K562 (cell line): ENCODE data around the gene PABPC3. TPM values are rescaled to one million over a fixed set of nuclear protein-coding genes. Genes with fewer than 3 reads are reported as not detected.

Source experiments
- ATAC-seq: fragments of 200-7000 bp; cut with Tn5 transposase; 3 replicates; pipeline ENCODE4 v1.9.1; 2020; ENCODE audit warnings: moderate library complexity
- BruUV-seq: library from RNA; stranded (reverse); fragments of 400-500 nt; replicated peaks from 2 replicates; lab custom pipeline; 2021; lab: Mats Ljungman, UMichigan
- CTCF ChIA-PET: fragments of 300-600 bp; formaldehyde crosslinking; extraction: SDS; loops from one replicate; lab custom pipeline; 2021; ENCODE audit warnings: low intra/inter-chr PET ratio; lab: Yijun Ruan, JAX
- POLR2A ChIA-PET: fragments of 300-600, 350-650 bp; sonication (Branson Sonifier 250); formaldehyde crosslinking; extraction: SDS; loops from one replicate; lab custom pipeline; 2021; ENCODE audit warnings: antibody characterized with exemption, inconsistent platforms; lab: Yijun Ruan, JAX
- DNase-seq, 4 experiments: peaks; one replicate each; pipeline versions ENCODE4 v3.0.0 to v3.0.0-alpha.2; 2011 to 2018; ENCODE audit warnings: low spot score in 3 of 4, mixed read lengths in 3 of 4; ENCODE audit errors: extremely low read depth in 1 of 4
- FAIRE-seq: peaks from 2 replicates; lab custom pipeline; 2011; peaks lifted over from hg19 to GRCh38; lab: Jason Lieb, UNC
- H2AFZ ChIP-seq: 2 replicates; pipeline ENCODE4 v1.6.0; 2011; ENCODE audit warnings: low read depth, low read length, control low read depth, inconsistent platforms
- H3K27ac ChIP-seq: fragments of 200-600 bp; 3 replicates; pipeline ENCODE4 v1.8.0; 2011; ENCODE audit warnings: low read depth, mild to moderate bottlenecking, control low read depth, inconsistent platforms, low read length, moderate library complexity, mixed read lengths; ENCODE audit errors: extremely low read depth
- H3K27me3 ChIP-seq, 2 experiments: fragments of 300-600 bp in 1 of 2; 2 replicates in 1 of 2; 3 replicates in 1 of 2; pipeline versions ENCODE4 v1.6.0 to v1.8.0; 2011; ENCODE audit warnings: inconsistent platforms in 2 of 2, low read length in 2 of 2, mild to moderate bottlenecking in 1 of 2, mixed read lengths in 1 of 2, moderate library complexity in 1 of 2; ENCODE audit not compliant: control insufficient read depth in 2 of 2, insufficient read depth in 2 of 2
- H3K36me3 ChIP-seq: fragments of 300-600 bp; 3 replicates; pipeline ENCODE4 v1.8.0; 2011; ENCODE audit warnings: mild to moderate bottlenecking, low read length, inconsistent platforms; ENCODE audit not compliant: control insufficient read depth, insufficient read depth
- H3K4me1 ChIP-seq, 2 experiments: fragments of 200-600 bp in 1 of 2; replicated peaks in 1 of 2; 2 replicates in 1 of 2; 3 replicates in 1 of 2; pipeline versions ENCODE4 v1.5.1 to v1.8.0; 2011; ENCODE audit warnings: inconsistent platforms in 2 of 2, low read length in 2 of 2, mild to moderate bottlenecking in 1 of 2, mixed read lengths in 1 of 2, moderate library complexity in 1 of 2; ENCODE audit not compliant: control insufficient read depth in 2 of 2, insufficient read depth in 2 of 2
- H3K4me2 ChIP-seq: 2 replicates; pipeline ENCODE4 v1.6.1; 2011; ENCODE audit warnings: low read length, control low read depth, inconsistent platforms, mixed read lengths; ENCODE audit not compliant: insufficient read depth
- H3K4me3 ChIP-seq: fragments of 200-600 bp; sonication (generic), shearing (Covaris generic); 2 replicates; pipeline ENCODE4 v1.5.1; 2016; ENCODE audit warnings: control low read depth, inconsistent platforms
- H3K79me2 ChIP-seq: fragments of 200-600 bp; 3 replicates; pipeline ENCODE4 v1.8.0; 2011; ENCODE audit warnings: low read length, inconsistent platforms; ENCODE audit not compliant: control insufficient read depth, insufficient read depth
- H3K9ac ChIP-seq, 2 experiments: 2 replicates each; pipeline versions ENCODE4 v1.6.0 to v1.6.1; 2011; ENCODE audit warnings: low read depth in 2 of 2, low read length in 2 of 2, control low read depth in 1 of 2, inconsistent platforms in 1 of 2, mild to moderate bottlenecking in 1 of 2, mixed read lengths in 1 of 2; ENCODE audit not compliant: insufficient read depth in 1 of 2
- H3K9me1 ChIP-seq: one replicate; pipeline ENCODE4 v1.6.0; 2011; ENCODE audit warnings: inconsistent platforms, mild to moderate bottlenecking, low read length, moderate library complexity; ENCODE audit not compliant: control insufficient read depth, insufficient read depth
- H3K9me3 ChIP-seq: replicated peaks from 2 replicates; pipeline ENCODE4 v1.5.1; 2011; ENCODE audit warnings: low read depth, low read length, inconsistent platforms; ENCODE audit not compliant: control insufficient read depth, insufficient read depth
- H4K20me1 ChIP-seq: replicated peaks from 2 replicates; pipeline ENCODE4 v1.6.1; 2011; ENCODE audit warnings: low read length, inconsistent platforms, mixed read lengths; ENCODE audit not compliant: control insufficient read depth, insufficient read depth
- ARNT ChIP-seq, 2 experiments: fragments of 450-650 bp; IDR thresholded peaks; 2 replicates each; pipeline ENCODE4 v1.6.1; 2016; ENCODE audit warnings: mild to moderate bottlenecking in 1 of 2
- ATF4 ChIP-seq: fragments of 450-650 bp; formaldehyde crosslinking; IDR thresholded peaks from 2 replicates; pipeline ENCODE4 v1.4.0; 2022; ENCODE audit warnings: mild to moderate bottlenecking, moderate library complexity
- BCL6 ChIP-seq: fragments of 250-450 bp; sonication (Bioruptor Pico); IDR thresholded peaks from 2 replicates; pipeline ENCODE4 v1.4.0; 2020
- CREB1 ChIP-seq, 2 experiments: sonication (generic) in 1 of 2; formaldehyde crosslinking in 1 of 2; IDR thresholded peaks; 2 replicates each; pipeline versions ENCODE4 v1.6.1 to v1.8.0; 2012 to 2022; ENCODE audit warnings: inconsistent platforms in 1 of 2, mild to moderate bottlenecking in 1 of 2, missing genetic modification reagents in 1 of 2, moderate library complexity in 1 of 2
- EP400 ChIP-seq: fragments of 450-650 bp; IDR thresholded peaks from 2 replicates; pipeline ENCODE4 v1.6.1; 2017; ENCODE audit warnings: antibody characterized with exemption, mild to moderate bottlenecking, moderate library complexity
- FIP1L1 ChIP-seq: fragments of 200-400 bp; formaldehyde crosslinking; IDR thresholded peaks from 2 replicates; pipeline ENCODE4 v1.6.1; 2018; ENCODE audit warnings: mild to moderate bottlenecking, low read depth, low read length; ENCODE audit not compliant: poor library complexity, severe bottlenecking
- JUNB ChIP-seq: fragments of 450-650 bp; formaldehyde crosslinking; conservative IDR thresholded peaks from 2 replicates; pipeline ENCODE4 v1.4.0; 2020; ENCODE audit warnings: mild to moderate bottlenecking
- KLF16 ChIP-seq: IDR thresholded peaks from 2 replicates; pipeline ENCODE4 v1.6.1; 2016; ENCODE audit warnings: antibody characterized with exemption
- LEF1 ChIP-seq: fragments of 450-650 bp; IDR thresholded peaks from 2 replicates; pipeline ENCODE4 v1.6.1; 2016; ENCODE audit warnings: mild to moderate bottlenecking
- NBN ChIP-seq: fragments of 450-650 bp; IDR thresholded peaks from 2 replicates; pipeline ENCODE4 v1.6.1; 2016; ENCODE audit warnings: low read depth, mild to moderate bottlenecking
- NR0B1 ChIP-seq: fragments of 450-650 bp; IDR thresholded peaks from one replicate; pipeline ENCODE4 v1.6.1; 2018; ENCODE audit warnings: mild to moderate bottlenecking, moderate library complexity; ENCODE audit not compliant: partially characterized antibody
- NR4A1 ChIP-seq, 2 experiments: fragments of 250-450 bp in 1 of 2; fragments of 450-650 bp in 1 of 2; sonication (Bioruptor Pico) in 1 of 2; IDR thresholded peaks; 2 replicates each; pipeline versions ENCODE4 v1.4.0 to v1.6.1; 2016 to 2020; ENCODE audit warnings: mild to moderate bottlenecking in 2 of 2, missing compliant biosample characterization in 1 of 2, missing genetic modification characterization in 1 of 2, moderate library complexity in 1 of 2
- ZNF274 ChIP-seq: IDR thresholded peaks from 2 replicates; pipeline ENCODE4 v1.6.1; 2011; ENCODE audit warnings: low read depth, mild to moderate bottlenecking, low read length, moderate library complexity, borderline replicate concordance
- ZNF280B ChIP-seq: fragments of 250-450 bp; sonication (Bioruptor Pico); IDR thresholded peaks from 2 replicates; pipeline ENCODE4 v1.5.1; 2021; ENCODE audit warnings: mild to moderate bottlenecking
- ZNF324 ChIP-seq: fragments of 250-450 bp; sonication (Bioruptor Pico); IDR thresholded peaks from 2 replicates; pipeline ENCODE4 v1.4.0; 2020; ENCODE audit warnings: mild to moderate bottlenecking
- ZNF384 ChIP-seq: IDR thresholded peaks from 2 replicates; pipeline ENCODE4 v1.6.1; 2012; ENCODE audit warnings: low read depth, low read length, improper control_type of control experiment
- ZNF586 ChIP-seq: fragments of 450-650 bp; formaldehyde crosslinking; conservative IDR thresholded peaks from 2 replicates; pipeline ENCODE4 v1.4.0; 2020; ENCODE audit warnings: mild to moderate bottlenecking, moderate library complexity
- ZNF77 ChIP-seq: fragments of 250-450 bp; sonication (Bioruptor Pico); IDR thresholded peaks from 2 replicates; pipeline ENCODE4 v1.5.0; 2020
- WGBS: fragments of 100-300 bp; shearing (Covaris generic); methylation state at CpG from one replicate; pipeline ENCODE4 v1.1.6; 2016; ENCODE audit warnings: low coverage, mixed read lengths; ENCODE audit not compliant: insufficient coverage; ENCODE audit errors: missing lambda C conversion rate; 5-methylcytosine and 5-hydroxymethylcytosine counted together
- in situ Hi-C: fragments of 300-500 bp; cut with MboI; formaldehyde crosslinking; loops from 4 replicates; pipeline ENCODE4 v1.15.0; 2018; ENCODE audit warnings: inconsistent platforms, mixed read lengths
- intact Hi-C: fragments of 100-400 bp; cut with micrococcal nuclease; formaldehyde crosslinking; loops from 2 replicates; pipeline ENCODE4 v1.14.2; 2022
- polyA plus RNA-seq, 8 experiments: library from polyadenylated mRNA; depleted of rRNA in 4 of 8; stranded (reverse) in 5 of 8; unstranded in 3 of 8; fragments of >200 nt; fragmentation: Nextera tagmentation in 2 of 8; fragmentation: Illumina TruSeq in 1 of 8; extraction: Ambion mirVana in 2 of 8; extraction: Trizol in 1 of 8; gene quantifications; 2 replicates each; pipeline versions ENCODE4 v1.2.1 to v1.2.3, GENCODE V29; 2011 to 2014; ENCODE audit warnings: inconsistent platforms in 1 of 8, missing spikeins in 1 of 8
- total RNA-seq, 7 experiments: library from RNA; depleted of rRNA in 6 of 7; stranded (reverse); fragments of >200 nt in 6 of 7; fragmentation: Illumina TruSeq in 2 of 7; extraction: Trizol in 2 of 7; gene quantifications; 2 replicates each; pipeline versions ENCODE4 v1.2.1 to v1.2.3, GENCODE V29; 2011 to 2021; ENCODE audit warnings: low replicate concordance in 1 of 7

PABPC3 gene
- total and polyA plus RNA-seq, 9 of the 15 experiments (the other 6 are each of a cell fraction or from before 2014, with no cell fraction given): 0.05 to 0.80 (median 0.25) TPM

GRCh38 chr13:25097426-25097825, 1.5 kb downstream of the PABPC3 start:
- ATAC-seq (no peak), DNase-seq (no peak), FAIRE-seq (no peak)
- no TSS peak for BruUV-seq
- Histone ChIP-seq H3K4me1 (no peaks in the 10 kb centered on the region), H3K4me2 (no peak overlapping the region), H3K4me3 (no peak overlapping the region), H3K36me3 (no peaks in the 10 kb centered on the region), H3K27me3 (peaks cover 0 to 14% of the 10 kb centered on the region in 2 experiments; a peak in 4 of 5 replicates), H4K20me1 (no peaks in the 10 kb centered on the region), H3K79me2 (no peaks in the 10 kb centered on the region), H3K9ac (no peak overlapping the region), H3K27ac (no peak overlapping the region), H2AFZ (no peak overlapping the region), H3K9me1 (no peaks in the 10 kb centered on the region), H3K9me3 (no peaks in the 10 kb centered on the region)
- in situ Hi-C loops: no loop called here
- POLR2A ChIA-PET: interaction anchor here (0.9 kb wide), 1 partner anchor 16 kb away, joined by 3 read pairs; no protein-coding TSS in a partner anchor
- WGBS: 2% methylated on average over 13 of the region's 13 CpGs
- CTCF ChIA-PET: no interaction called here
- TF ChIP-seq ATF4 (CRISPR knock-in tag) (no peak), NBN (no peak), LEF1 (no peak), JUNB (CRISPR knock-in tag) (no peak), ZNF77 (no peak), FIP1L1 (no peak), CREB1 (IDR thresholded peaks at IDR 0.05) (no peak), CREB1 (CRISPR knock-in tag; IDR thresholded peaks at IDR 0.05) (no peak), ZNF586 (CRISPR knock-in tag) (no peak), ZNF280B (CRISPR knock-in tag) (no peak), ZNF274 (no peak), KLF16 (no peak), ZNF384 (no peak), EP400 (no peak), ARNT (IDR thresholded peaks at IDR 0.05) (no peak), NR0B1 (no peak), NR4A1 (CRISPR knock-in tag; IDR thresholded peaks at IDR 0.05) (no peak), NR4A1 (tag; IDR thresholded peaks at IDR 0.05) (no peak), BCL6 (no peak), ZNF324 (no peak)
- intact Hi-C loops: no loop called here
